Coronary artery (tissue), 2 donors: ENCODE measurements around the gene LMF1.

ENCODE experiments used
- DNase-seq: peaks from one replicate; pipeline ENCODE4 v3.0.0-alpha.2; 2017; ENCODE audit warnings: low spot score
- H3K27ac ChIP-seq, 2 donors: fragments of 200-600 bp; sonication (generic); one replicate each; pipeline ENCODE4 v1.5.1; 2016 to 2019
- H3K4me3 ChIP-seq: fragments of 200-600 bp; sonication (generic); 2 replicates; pipeline ENCODE4 v1.5.1; 2016; ENCODE audit warnings: mild to moderate bottlenecking, moderate library complexity
- CTCF ChIP-seq: fragments of 200-600 bp; sonication (generic); IDR thresholded peaks from one replicate; pipeline ENCODE4 v1.5.1; 2019; ENCODE audit warnings: antibody characterized with exemption

LMF1 gene

GRCh38 chr16:969508-970385 is 1.0 kb downstream of the LMF1 start:
- no peak for TF ChIP-seq CTCF
- no peak for DNase-seq
- H3K27ac ChIP-seq: peak overlapping the region; percentile 15 to 84
- peak overlapping the region; percentile 98 for H3K4me3 ChIP-seq

GRCh38 chr16:968620-969019 is 2.2 kb downstream of the LMF1 start:
- Histone ChIP-seq H3K4me3 (no peak overlapping the region), H3K27ac (no peak overlapping the region)
- TF ChIP-seq CTCF: no peak
- DNase-seq: no peak

GRCh38 chr16:967546-968295 is 3.1 kb downstream of the LMF1 start:
- no peak overlapping the region for H3K27ac ChIP-seq
- H3K4me3 ChIP-seq: no peak overlapping the region
- TF ChIP-seq CTCF: no peak
- no peak for DNase-seq

- Histone ChIP-seq H3K27ac (no peak overlapping the region), H3K4me3 (no peak overlapping the region)
- no peak for DNase-seq
- TF ChIP-seq CTCF: no peak
Measured at GRCh38 chr16:967077-967541, 3.7 kb downstream of the LMF1 start.

GRCh38 chr16:966505-966904 is 4.3 kb downstream of the LMF1 start:
- no peak for DNase-seq
- H3K27ac ChIP-seq: no peak overlapping the region
- no peak for TF ChIP-seq CTCF
- no peak overlapping the region for H3K4me3 ChIP-seq

GRCh38 chr16:966035-966434 is 4.7 kb downstream of the LMF1 start:
- no peak overlapping the region for H3K27ac ChIP-seq
- no peak for TF ChIP-seq CTCF
- no peak for DNase-seq
- no peak overlapping the region for H3K4me3 ChIP-seq
